Cardiac ventricle fibroblast (primary cell): Measurements from ENCODE around the gene CFAP210. TPM values are rescaled to one million over a fixed set of nuclear protein-coding genes. Genes with fewer than 3 reads are reported as not detected.

Source experiments
- total RNA-seq: library from RNA; depleted of rRNA; stranded (reverse); fragments of >200 nt; gene quantifications from 2 replicates; pipeline ENCODE4 v1.2.3, GENCODE V29; 2015

Gene CFAP210
- total RNA-seq, result 0.12 TPM in 1 of 2 replicates, not detected in the other

GRCh38 chr2:169694113-169694893, at the start of gene CFAP210, which contains the start of gene PHOSPHO2:
Gene CFAP210 (minus strand): TSS chr2:169694405. CDS start chr2:169694327, 78 bp downstream.
Gene PHOSPHO2 (plus strand): TSS chr2:169694469. CDS start chr2:169700972, 6,503 bp downstream.

Other genes with a start within 250 kb of the CFAP210 start
- gene BBS5, start 214.9 kb downstream of the CFAP210 start, total RNA-seq, result 5.1 and 6.7 TPM in 2 replicates
- gene KLHL41, start 184.7 kb downstream of the CFAP210 start, total RNA-seq, result 1.00 and 1.7 TPM in 2 replicates
- gene FASTKD1, start 120.5 kb downstream of the CFAP210 start, total RNA-seq, result 4.6 and 9.0 TPM in 2 replicates
- 22.9 and 23.6 TPM in 2 replicates for gene PPIG, start 110.1 kb downstream of the CFAP210 start, total RNA-seq
- gene PHOSPHO2, start 64 bp upstream of the CFAP210 start, total RNA-seq, result 1.1 and 3.9 TPM in 2 replicates
- 0.50 and 6.8 TPM in 2 replicates for gene KLHL23, start 39.4 kb upstream of the CFAP210 start, total RNA-seq
- 83.1 and 98.1 TPM in 2 replicates for gene SSB, start 104.5 kb upstream of the CFAP210 start, total RNA-seq
- gene METTL5, start 130.5 kb upstream of the CFAP210 start, total RNA-seq, result 27.6 and 32.0 TPM in 2 replicates
- 20.6 and 23.8 TPM in 2 replicates for gene UBR3, start 133.0 kb upstream of the CFAP210 start, total RNA-seq